ENCODE data around the gene SLC25A12. TPM values are rescaled to one million over a fixed set of nuclear protein-coding genes. Genes with fewer than 3 reads are reported as not detected.

SLC25A12 gene
- total RNA-seq, 1 donor from 2014 or later, result 17.7 TPM

DNA sequence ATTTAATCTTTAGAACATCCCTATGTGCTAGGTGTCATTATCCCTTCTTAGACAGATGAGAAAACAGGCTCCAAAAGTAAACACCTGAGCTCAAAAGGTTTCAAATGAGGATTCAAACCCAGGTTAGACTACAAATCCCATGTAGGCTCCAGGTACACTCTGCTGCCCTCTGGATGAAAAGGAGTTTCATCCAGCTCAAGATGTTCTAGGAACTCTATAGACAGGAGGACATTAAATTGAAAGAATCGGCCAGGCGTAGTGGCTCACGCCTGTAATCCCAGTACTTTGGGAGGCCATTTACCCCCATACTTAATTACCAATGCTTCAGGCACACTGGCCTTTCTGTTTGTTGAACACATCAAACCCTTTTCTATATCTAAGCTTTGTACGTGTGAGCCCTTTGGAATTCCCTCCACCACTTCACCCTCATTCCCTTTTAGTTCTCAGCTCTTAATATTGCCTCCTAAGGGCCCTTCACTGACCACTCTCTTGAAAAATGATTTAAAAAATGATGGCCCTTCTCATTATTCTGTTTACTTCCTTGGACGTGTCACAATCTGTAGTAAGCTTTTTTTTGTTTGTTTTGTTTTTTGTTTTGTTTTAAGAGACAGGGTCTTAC, 10.7 kb downstream of the SLC25A12 start:
- Mint-ChIP-seq H3K36me3 (peaks cover 7% of the 10 kb centered on the region), H3K9me3 (no peaks in the 10 kb centered on the region), H3K4me3 (no peak overlapping the region), H3K27ac (no peak overlapping the region), H3K27me3 (no peaks in the 10 kb centered on the region), H3K4me1 (ENCODE audit: unreplicated experiment) (peaks cover 13% of the 10 kb centered on the region)
- TF ChIP-seq CTCF (conservative IDR thresholded peaks at IDR 0.05), result no peak
- no peak for DNase-seq (ENCODE audit: extremely low spot score, unreplicated experiment)

GRCh38 chr2:171882089-171882769, 11.8 kb downstream of the SLC25A12 start:
- no peak overlapping the region for H3K4me3 Mint-ChIP-seq
- H3K4me1 Mint-ChIP-seq (ENCODE audit: unreplicated experiment), result peaks cover 21% of the 10 kb centered on the region
- H3K27me3 Mint-ChIP-seq, result no peaks in the 10 kb centered on the region
- no peaks in the 10 kb centered on the region for H3K9me3 Mint-ChIP-seq
- no peak for DNase-seq (ENCODE audit: extremely low spot score, unreplicated experiment)
- TF ChIP-seq CTCF (conservative IDR thresholded peaks at IDR 0.05), result no peak
- H3K27ac Mint-ChIP-seq, result no peak overlapping the region
- peaks cover 8% of the 10 kb centered on the region for H3K36me3 Mint-ChIP-seq

- no peak for DNase-seq (ENCODE audit: extremely low spot score, unreplicated experiment)
- Mint-ChIP-seq H3K27ac (no peak overlapping the region), H3K4me3 (no peak overlapping the region), H3K4me1 (ENCODE audit: unreplicated experiment) (peaks cover 21% of the 10 kb centered on the region), H3K36me3 (peaks cover 9% of the 10 kb centered on the region), H3K27me3 (no peaks in the 10 kb centered on the region), H3K9me3 (no peaks in the 10 kb centered on the region)
- TF ChIP-seq CTCF (conservative IDR thresholded peaks at IDR 0.05), result no peak
Measured at GRCh38 chr2:171880774-171881173, 13.3 kb downstream of the SLC25A12 start.

- Mint-ChIP-seq H3K27ac (no peak overlapping the region), H3K36me3 (peaks cover 13% of the 10 kb centered on the region), H3K4me1 (ENCODE audit: unreplicated experiment) (peaks cover 21% of the 10 kb centered on the region), H3K9me3 (no peaks in the 10 kb centered on the region), H3K27me3 (no peaks in the 10 kb centered on the region), H3K4me3 (no peak overlapping the region)
- TF ChIP-seq CTCF (conservative IDR thresholded peaks at IDR 0.05), result no peak
- DNase-seq (ENCODE audit: extremely low spot score, unreplicated experiment), result no peak
Measured at GRCh38 chr2:171879865-171880264, 14.2 kb downstream of the SLC25A12 start.

DNA sequence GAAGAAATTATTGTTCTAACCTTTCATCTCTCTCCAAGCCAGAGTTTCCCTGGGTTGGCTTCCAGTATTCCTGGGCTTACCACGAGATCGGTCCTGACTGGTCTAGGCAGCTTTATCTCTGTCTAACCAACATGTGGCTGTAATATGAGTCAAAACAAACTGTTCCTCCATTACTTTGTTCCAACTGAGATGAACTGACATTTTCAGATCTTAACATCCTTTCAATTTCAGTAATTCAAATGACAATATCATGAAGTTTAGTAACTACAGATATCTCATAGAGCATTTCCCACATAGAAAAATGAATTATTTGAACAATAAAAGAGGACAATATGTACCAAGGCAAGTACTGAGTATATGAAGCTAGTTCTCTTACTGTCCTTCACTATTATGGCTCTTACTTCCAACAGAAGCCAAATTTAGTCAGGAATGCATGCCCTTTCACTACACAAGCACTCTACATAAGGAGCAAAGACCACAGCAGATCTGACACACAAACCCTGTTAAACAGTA, 15.5 kb downstream of the SLC25A12 start:
- DNase-seq (ENCODE audit: extremely low spot score, unreplicated experiment), result no peak
- Mint-ChIP-seq H3K27ac (no peak overlapping the region), H3K9me3 (no peaks in the 10 kb centered on the region), H3K27me3 (no peaks in the 10 kb centered on the region), H3K4me1 (ENCODE audit: unreplicated experiment) (peaks cover 21% of the 10 kb centered on the region), H3K36me3 (peaks cover 14% of the 10 kb centered on the region), H3K4me3 (peak overlapping the region; percentile 13)
- no peak for TF ChIP-seq CTCF (conservative IDR thresholded peaks at IDR 0.05)
